HCT116 (cell line): ENCODE results near the gene DKK2. TPM values are rescaled to one million over a fixed set of nuclear protein-coding genes. Genes with fewer than 3 reads are reported as not detected.

Experiments
- ATAC-seq: fragments of 200-7000 bp; cut with Tn5 transposase; 2 replicates; pipeline ENCODE4 v1.9.1; 2020; ENCODE audit warnings: mild to moderate bottlenecking, moderate library complexity
- BruUV-seq: library from RNA; stranded (reverse); fragments of 400-500 nt; replicated peaks from 2 replicates; lab custom pipeline; 2021; lab: Mats Ljungman, UMichigan
- CTCF ChIA-PET: fragments of 300-600 bp; sonication (Branson Sonifier 250); formaldehyde crosslinking; loops from one replicate; lab custom pipeline; 2021; ENCODE audit warnings: antibody characterized with exemption; lab: Charles Lee
- POLR2A ChIA-PET: fragments of 300-600, 350-600 bp; sonication (Branson Sonifier 250); formaldehyde crosslinking; loops from one replicate; lab custom pipeline; 2021; ENCODE audit warnings: antibody characterized with exemption; lab: Charles Lee
- RAD21 ChIA-PET, 2 experiments: fragments of 300-600 bp; sonication (Branson Sonifier 250); formaldehyde crosslinking; loops; one replicate each; lab custom pipeline; 2023; ENCODE audit warnings: low total read pairs in 2 of 2; ENCODE audit not compliant: uncharacterized antibody in 2 of 2, unreplicated experiment in 2 of 2, low non-redundant PET in 1 of 2; lab: Charles Lee
- DNase-seq: peaks from one replicate; pipeline ENCODE4 v3.0.0-alpha.2; 2010; ENCODE audit warnings: low read depth, low spot score
- H2AFZ ChIP-seq: fragments of 200-600 bp; shearing (Covaris generic), sonication (generic); 2 replicates; pipeline ENCODE4 v1.6.1; 2017; ENCODE audit warnings: low read depth, mixed run types, mixed read lengths, antibody characterized with exemption, low read length; ENCODE audit not compliant: poor library complexity, severe bottlenecking
- H3K27ac ChIP-seq: 2 replicates; pipeline ENCODE4 v1.5.1; 2012; ENCODE audit warnings: low read depth, low read length
- H3K27me3 ChIP-seq: fragments of 200-600 bp; sonication (generic); 2 replicates; pipeline ENCODE4 v1.6.1; 2016; ENCODE audit warnings: mixed run types, low read length, mixed read lengths; ENCODE audit not compliant: insufficient read depth
- H3K36me3 ChIP-seq, 2 experiments: fragments of 200-500 bp in 1 of 2; fragments of 200-600 bp in 1 of 2; sonication (Bioruptor generic) in 1 of 2; sonication (generic) in 1 of 2; 2 replicates each; pipeline versions ENCODE4 v1.5.1 to v1.6.1; 2014 to 2016; ENCODE audit warnings: low read length in 2 of 2, inconsistent platforms in 1 of 2, mixed read lengths in 1 of 2, mixed run types in 1 of 2; ENCODE audit not compliant: insufficient read depth in 2 of 2, control insufficient read depth in 1 of 2
- H3K4me1 ChIP-seq, 2 experiments: fragments of 200-600 bp in 1 of 2; sonication (generic) in 1 of 2; 2 replicates each; pipeline versions ENCODE4 v1.5.1 to v1.6.1; 2012 to 2017; ENCODE audit warnings: low read length in 2 of 2, inconsistent platforms in 1 of 2, mild to moderate bottlenecking in 1 of 2, mixed read lengths in 1 of 2, mixed run types in 1 of 2, moderate library complexity in 1 of 2; ENCODE audit not compliant: insufficient read depth in 2 of 2, control insufficient read depth in 1 of 2
- H3K4me2 ChIP-seq: fragments of 200-600 bp; sonication (generic); 2 replicates; pipeline ENCODE4 v1.6.1; 2017; ENCODE audit warnings: mixed run types, low read length, mixed read lengths
- H3K4me3 ChIP-seq, 2 experiments: fragments of 200-600 bp in 1 of 2; sonication (generic) in 1 of 2; replicated peaks in 1 of 2; 2 replicates each; pipeline ENCODE4 v1.5.1; 2011 to 2016; ENCODE audit warnings: low read length in 2 of 2, control low read depth in 1 of 2, low read depth in 1 of 2, mild to moderate bottlenecking in 1 of 2, mixed read lengths in 1 of 2, mixed run types in 1 of 2
- H3K79me2 ChIP-seq: fragments of 200-600 bp; sonication (generic); 2 replicates; pipeline ENCODE4 v1.6.1; 2017; ENCODE audit warnings: mild to moderate bottlenecking, mixed run types, low read length, moderate library complexity, mixed read lengths; ENCODE audit not compliant: insufficient read depth
- H3K9ac ChIP-seq: fragments of 200-600 bp; sonication (generic); 2 replicates; pipeline ENCODE4 v1.6.1; 2016; ENCODE audit warnings: low read length, mixed read lengths
- H3K9me2 ChIP-seq: fragments of 200-600 bp; sonication (generic), shearing (Covaris generic); 2 replicates; pipeline ENCODE4 v1.6.1; 2017; ENCODE audit warnings: mixed run types, mild to moderate bottlenecking, moderate library complexity; ENCODE audit not compliant: insufficient read depth
- H3K9me3 ChIP-seq, 2 experiments: fragments of 200-500 bp in 1 of 2; fragments of 200-600 bp in 1 of 2; sonication (Bioruptor generic) in 1 of 2; sonication (generic) in 1 of 2; 2 replicates each; pipeline ENCODE4 v1.6.1; 2014 to 2017; ENCODE audit warnings: low read length in 2 of 2, mixed read lengths in 2 of 2, inconsistent platforms in 1 of 2, low read depth in 1 of 2, mild to moderate bottlenecking in 1 of 2, mixed run types in 1 of 2, moderate library complexity in 1 of 2; ENCODE audit not compliant: control insufficient read depth in 1 of 2, insufficient read depth in 1 of 2
- H4K20me1 ChIP-seq: fragments of 200-600 bp; sonication (generic), shearing (Covaris generic); 2 replicates; pipeline ENCODE4 v1.6.1; 2017; ENCODE audit warnings: mixed run types, mild to moderate bottlenecking, moderate library complexity; ENCODE audit not compliant: insufficient read depth
- CBX3 ChIP-seq: IDR thresholded peaks from 2 replicates; pipeline ENCODE4 v1.6.1; 2012; ENCODE audit warnings: low read depth
- CEBPB ChIP-seq: IDR thresholded peaks from 2 replicates; pipeline ENCODE4 v1.6.1; 2012; ENCODE audit warnings: low read depth
- EGR1 ChIP-seq: IDR thresholded peaks from 2 replicates; pipeline ENCODE4 v1.6.1; 2012; ENCODE audit warnings: low read depth
- ELF1 ChIP-seq: IDR thresholded peaks from 2 replicates; pipeline ENCODE4 v1.6.1; 2012; ENCODE audit warnings: low read depth, borderline replicate concordance
- EZH2 ChIP-seq: fragments of 200-600 bp; sonication (generic); IDR thresholded peaks from 2 replicates; pipeline ENCODE4 v1.6.1; 2017; ENCODE audit warnings: antibody characterized with exemption, mixed run types
- EZH2phosphoT487 ChIP-seq: fragments of 200-600 bp; IDR thresholded peaks from 2 replicates; pipeline ENCODE4 v1.6.1; 2018; ENCODE audit warnings: antibody characterized with exemption, borderline replicate concordance
- SIN3A ChIP-seq: IDR thresholded peaks from 2 replicates; pipeline ENCODE4 v1.6.1; 2012; ENCODE audit warnings: low read depth
- TCF7L2 ChIP-seq: IDR thresholded peaks from 2 replicates; pipeline ENCODE4 v1.7.0; 2011; ENCODE audit warnings: borderline replicate concordance, inconsistent platforms; ENCODE audit not compliant: insufficient read depth, insufficient read length; ENCODE audit errors: extremely low read depth
- ZFX ChIP-seq: fragments of 450-650 bp; IDR thresholded peaks from 2 replicates; pipeline ENCODE4 v1.6.1; 2017
- intact Hi-C: fragments of 100-400 bp; cut with micrococcal nuclease; formaldehyde crosslinking; loops from 2 replicates; pipeline ENCODE4 v1.10.0; 2022
- total RNA-seq: library from RNA; stranded (reverse); gene quantifications from one replicate; pipeline ENCODE4 v1.2.1, GENCODE V29; 2021; ENCODE audit not compliant: unreplicated experiment
- TF ChIP-seq, protein P1 (sequence below): IDR thresholded peaks from 2 replicates; pipeline ENCODE4 v1.6.1; 2012; ENCODE audit warnings: low read depth
- TF ChIP-seq, protein P2 (sequence below): IDR thresholded peaks from 2 replicates; pipeline ENCODE4 v1.6.1; 2012

Gene DKK2
- total RNA-seq, 1 experiment from 2014 or later = not detected

- Histone ChIP-seq H3K9me3 (no peaks in the 10 kb centered on the region), H3K9me2 (no peaks in the 10 kb centered on the region), H3K4me2 (no peak overlapping the region), H3K9ac (no peak overlapping the region), H3K27ac (no peak overlapping the region), H3K79me2 (no peaks in the 10 kb centered on the region), H2AFZ (no peak overlapping the region), H3K36me3 (no peaks in the 10 kb centered on the region), H3K4me1 (no peaks in the 10 kb centered on the region), H3K4me3 (no peak overlapping the region), H3K27me3 (no peaks in the 10 kb centered on the region), H4K20me1 (no peaks in the 10 kb centered on the region)
- intact Hi-C loops = no loop called here
- BruUV-seq = no TSS peak
- CTCF ChIA-PET = no interaction called here
- DNase-seq = no peak
- POLR2A ChIA-PET = no interaction called here
- RAD21 ChIA-PET = no interaction called here
- no peak for ATAC-seq
- TF ChIP-seq EGR1 (no peak), SIN3A (no peak), EZH2phosphoT487 (no peak), ZFX (no peak), EZH2 (no peak), CBX3 (no peak), TCF7L2 (no peak), ELF1 (no peak)
Measured at GRCh38 chr4:107027379-107027778, 8.7 kb downstream of the DKK2 start.

DNA sequence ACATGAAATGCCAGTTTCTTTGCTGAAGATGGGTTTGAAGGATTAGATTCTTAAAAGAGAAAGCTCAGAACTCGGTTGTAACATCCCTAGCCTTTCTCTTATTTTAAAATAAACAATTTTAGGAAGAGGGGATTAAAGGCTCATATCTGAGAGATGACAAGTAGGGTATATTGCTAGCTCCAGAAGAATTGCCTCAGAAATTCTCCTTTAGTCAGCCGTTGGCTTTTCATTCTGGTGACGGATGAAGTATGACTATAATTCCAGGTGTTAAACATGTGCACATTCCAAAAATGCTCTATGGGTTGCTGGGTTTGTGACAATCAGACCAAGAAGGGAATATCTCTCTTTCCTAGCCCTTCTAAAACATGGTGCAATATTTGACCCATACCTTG is 17.8 kb downstream of the DKK2 start:
- ChIA-PET RAD21 (no interaction called here), CTCF (no interaction called here), POLR2A (no interaction called here)
- intact Hi-C loops = no loop called here
- H3K4me1 ChIP-seq = no peaks in the 10 kb centered on the region
- ATAC-seq (no peak), DNase-seq (no peak)
- H3K9ac ChIP-seq = no peak overlapping the region
- no peak overlapping the region for H3K4me2 ChIP-seq
- H3K36me3 ChIP-seq = no peaks in the 10 kb centered on the region
- H3K79me2 ChIP-seq = no peaks in the 10 kb centered on the region
- no TSS peak for BruUV-seq
- H2AFZ ChIP-seq = no peak overlapping the region
- no peaks in the 10 kb centered on the region for H4K20me1 ChIP-seq
- H3K4me3 ChIP-seq = no peak overlapping the region
- H3K27ac ChIP-seq = no peak overlapping the region
- H3K27me3 ChIP-seq = no peaks in the 10 kb centered on the region
- TF ChIP-seq CEBPB = no peak
- TF ChIP-seq, protein P1, sequence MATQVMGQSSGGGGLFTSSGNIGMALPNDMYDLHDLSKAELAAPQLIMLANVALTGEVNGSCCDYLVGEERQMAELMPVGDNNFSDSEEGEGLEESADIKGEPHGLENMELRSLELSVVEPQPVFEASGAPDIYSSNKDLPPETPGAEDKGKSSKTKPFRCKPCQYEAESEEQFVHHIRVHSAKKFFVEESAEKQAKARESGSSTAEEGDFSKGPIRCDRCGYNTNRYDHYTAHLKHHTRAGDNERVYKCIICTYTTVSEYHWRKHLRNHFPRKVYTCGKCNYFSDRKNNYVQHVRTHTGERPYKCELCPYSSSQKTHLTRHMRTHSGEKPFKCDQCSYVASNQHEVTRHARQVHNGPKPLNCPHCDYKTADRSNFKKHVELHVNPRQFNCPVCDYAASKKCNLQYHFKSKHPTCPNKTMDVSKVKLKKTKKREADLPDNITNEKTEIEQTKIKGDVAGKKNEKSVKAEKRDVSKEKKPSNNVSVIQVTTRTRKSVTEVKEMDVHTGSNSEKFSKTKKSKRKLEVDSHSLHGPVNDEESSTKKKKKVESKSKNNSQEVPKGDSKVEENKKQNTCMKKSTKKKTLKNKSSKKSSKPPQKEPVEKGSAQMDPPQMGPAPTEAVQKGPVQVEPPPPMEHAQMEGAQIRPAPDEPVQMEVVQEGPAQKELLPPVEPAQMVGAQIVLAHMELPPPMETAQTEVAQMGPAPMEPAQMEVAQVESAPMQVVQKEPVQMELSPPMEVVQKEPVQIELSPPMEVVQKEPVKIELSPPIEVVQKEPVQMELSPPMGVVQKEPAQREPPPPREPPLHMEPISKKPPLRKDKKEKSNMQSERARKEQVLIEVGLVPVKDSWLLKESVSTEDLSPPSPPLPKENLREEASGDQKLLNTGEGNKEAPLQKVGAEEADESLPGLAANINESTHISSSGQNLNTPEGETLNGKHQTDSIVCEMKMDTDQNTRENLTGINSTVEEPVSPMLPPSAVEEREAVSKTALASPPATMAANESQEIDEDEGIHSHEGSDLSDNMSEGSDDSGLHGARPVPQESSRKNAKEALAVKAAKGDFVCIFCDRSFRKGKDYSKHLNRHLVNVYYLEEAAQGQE = no peak
- no peak for TF ChIP-seq EZH2
- TF ChIP-seq CBX3 = no peak
- no peak for TF ChIP-seq TCF7L2
- TF ChIP-seq, protein P2, sequence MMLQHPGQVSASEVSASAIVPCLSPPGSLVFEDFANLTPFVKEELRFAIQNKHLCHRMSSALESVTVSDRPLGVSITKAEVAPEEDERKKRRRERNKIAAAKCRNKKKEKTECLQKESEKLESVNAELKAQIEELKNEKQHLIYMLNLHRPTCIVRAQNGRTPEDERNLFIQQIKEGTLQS = no peak
- H3K9me2 ChIP-seq = no peaks in the 10 kb centered on the region
- no peaks in the 10 kb centered on the region for H3K9me3 ChIP-seq
